A549 (cell line): ENCODE results near the gene CAPN8.

ENCODE experiments used
- BHLHE40 ChIP-seq: IDR thresholded peaks from 2 replicates; pipeline ENCODE4 v1.6.1; 2012; ENCODE audit warnings: low read depth, low read length, inconsistent platforms
- CEBPB ChIP-seq, 2 experiments: fragments of >200 bp in 1 of 2; sonication (Bioruptor Twin) in 1 of 2; formaldehyde crosslinking in 1 of 2; IDR thresholded peaks; 2 replicates each; pipeline ENCODE4 v1.6.1; 2012 to 2016
- HES2 ChIP-seq: fragments of >200 bp; sonication (Bioruptor Twin); formaldehyde crosslinking; IDR thresholded peaks from 2 replicates; pipeline ENCODE4 v1.6.1; 2016
- HMGXB4 ChIP-seq: fragments of 250-450 bp; sonication (Bioruptor Pico); IDR thresholded peaks from 2 replicates; pipeline ENCODE4 v1.5.0; 2021; ENCODE audit warnings: mild to moderate bottlenecking, moderate library complexity, borderline replicate concordance
- KDM5A ChIP-seq: fragments of 200-600 bp; sonication (generic); IDR thresholded peaks from 2 replicates; pipeline ENCODE4 v1.6.1; 2016; ENCODE audit warnings: antibody characterized with exemption, mild to moderate bottlenecking
- MAZ ChIP-seq: fragments of 150-350 bp; IDR thresholded peaks from 2 replicates; pipeline ENCODE4 v1.6.1; 2014; ENCODE audit warnings: antibody characterized with exemption, low read depth, low read length, borderline replicate concordance
- POLR2A ChIP-seq: IDR thresholded peaks from 2 replicates; pipeline ENCODE4 v1.6.1; 2012; ENCODE audit warnings: mild to moderate bottlenecking, low read length
- RAD21 ChIP-seq, 2 experiments: fragments of >200 bp in 1 of 2; sonication (Bioruptor Twin) in 1 of 2; formaldehyde crosslinking in 1 of 2; IDR thresholded peaks in 1 of 2; conservative IDR thresholded peaks in 1 of 2; 2 replicates in 1 of 2; 3 replicates in 1 of 2; pipeline ENCODE4 v1.6.1; 2012 to 2018; ENCODE audit warnings: inconsistent platforms in 1 of 2
- RFX5 ChIP-seq: fragments of 450-650 bp; IDR thresholded peaks from 2 replicates; pipeline ENCODE4 v1.7.1; 2014; ENCODE audit warnings: antibody characterized with exemption, mild to moderate bottlenecking, moderate library complexity
- SREBF2 ChIP-seq: fragments of 450-650 bp; IDR thresholded peaks from 2 replicates; pipeline ENCODE4 v1.6.1; 2014; ENCODE audit warnings: mild to moderate bottlenecking, moderate library complexity
- TF ChIP-seq, protein P1 (sequence below): fragments of >200 bp; sonication (Bioruptor Twin); formaldehyde crosslinking; IDR thresholded peaks from 3 replicates; pipeline ENCODE4 v1.5.1; 2016
- TF ChIP-seq, protein P2 (sequence below): IDR thresholded peaks from 2 replicates; pipeline ENCODE4 v1.6.1; 2012; ENCODE audit warnings: low read depth, borderline replicate concordance
- TF ChIP-seq, protein P3 (sequence below): fragments of >200 bp; sonication (Bioruptor Twin); formaldehyde crosslinking; IDR thresholded peaks from 3 replicates; pipeline ENCODE4 v1.6.1; 2016

- TF ChIP-seq, protein P1, sequence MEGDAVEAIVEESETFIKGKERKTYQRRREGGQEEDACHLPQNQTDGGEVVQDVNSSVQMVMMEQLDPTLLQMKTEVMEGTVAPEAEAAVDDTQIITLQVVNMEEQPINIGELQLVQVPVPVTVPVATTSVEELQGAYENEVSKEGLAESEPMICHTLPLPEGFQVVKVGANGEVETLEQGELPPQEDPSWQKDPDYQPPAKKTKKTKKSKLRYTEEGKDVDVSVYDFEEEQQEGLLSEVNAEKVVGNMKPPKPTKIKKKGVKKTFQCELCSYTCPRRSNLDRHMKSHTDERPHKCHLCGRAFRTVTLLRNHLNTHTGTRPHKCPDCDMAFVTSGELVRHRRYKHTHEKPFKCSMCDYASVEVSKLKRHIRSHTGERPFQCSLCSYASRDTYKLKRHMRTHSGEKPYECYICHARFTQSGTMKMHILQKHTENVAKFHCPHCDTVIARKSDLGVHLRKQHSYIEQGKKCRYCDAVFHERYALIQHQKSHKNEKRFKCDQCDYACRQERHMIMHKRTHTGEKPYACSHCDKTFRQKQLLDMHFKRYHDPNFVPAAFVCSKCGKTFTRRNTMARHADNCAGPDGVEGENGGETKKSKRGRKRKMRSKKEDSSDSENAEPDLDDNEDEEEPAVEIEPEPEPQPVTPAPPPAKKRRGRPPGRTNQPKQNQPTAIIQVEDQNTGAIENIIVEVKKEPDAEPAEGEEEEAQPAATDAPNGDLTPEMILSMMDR, result no peak
- TF ChIP-seq RFX5 (no peak), POLR2A (no peak), HES2 (no peak), KDM5A (no peak), HMGXB4 (CRISPR knock-in tag) (no peak), MAZ (no peak), RAD21 (conservative IDR thresholded peaks at IDR 0.05 in 1 of 2, IDR thresholded peaks at IDR 0.05 in 1 of 2) (no peak), BHLHE40 (no peak), CEBPB (IDR thresholded peaks at IDR 0.05) (no peak), SREBF2 (no peak)
- TF ChIP-seq, protein P2, sequence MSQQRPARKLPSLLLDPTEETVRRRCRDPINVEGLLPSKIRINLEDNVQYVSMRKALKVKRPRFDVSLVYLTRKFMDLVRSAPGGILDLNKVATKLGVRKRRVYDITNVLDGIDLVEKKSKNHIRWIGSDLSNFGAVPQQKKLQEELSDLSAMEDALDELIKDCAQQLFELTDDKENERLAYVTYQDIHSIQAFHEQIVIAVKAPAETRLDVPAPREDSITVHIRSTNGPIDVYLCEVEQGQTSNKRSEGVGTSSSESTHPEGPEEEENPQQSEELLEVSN, result no peak
- TF ChIP-seq, protein P3, sequence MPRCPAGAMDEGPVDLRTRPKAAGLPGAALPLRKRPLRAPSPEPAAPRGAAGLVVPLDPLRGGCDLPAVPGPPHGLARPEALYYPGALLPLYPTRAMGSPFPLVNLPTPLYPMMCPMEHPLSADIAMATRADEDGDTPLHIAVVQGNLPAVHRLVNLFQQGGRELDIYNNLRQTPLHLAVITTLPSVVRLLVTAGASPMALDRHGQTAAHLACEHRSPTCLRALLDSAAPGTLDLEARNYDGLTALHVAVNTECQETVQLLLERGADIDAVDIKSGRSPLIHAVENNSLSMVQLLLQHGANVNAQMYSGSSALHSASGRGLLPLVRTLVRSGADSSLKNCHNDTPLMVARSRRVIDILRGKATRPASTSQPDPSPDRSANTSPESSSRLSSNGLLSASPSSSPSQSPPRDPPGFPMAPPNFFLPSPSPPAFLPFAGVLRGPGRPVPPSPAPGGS, result no peak
Measured at GRCh38 chr1:223647249-223647648, 18.3 kb downstream of the CAPN8 start.
